NCI-H2171 (cell line): Measurements from ENCODE around the gene RWDD4.
A peak's percentile ranks its signal among the peaks of the same experiment; 100 is the strongest.

ENCODE experiments used
- DNase-seq: peaks from one replicate; lab custom pipeline; 2025; lab: John Stamatoyannopoulos, UW

RWDD4 gene

DNA sequence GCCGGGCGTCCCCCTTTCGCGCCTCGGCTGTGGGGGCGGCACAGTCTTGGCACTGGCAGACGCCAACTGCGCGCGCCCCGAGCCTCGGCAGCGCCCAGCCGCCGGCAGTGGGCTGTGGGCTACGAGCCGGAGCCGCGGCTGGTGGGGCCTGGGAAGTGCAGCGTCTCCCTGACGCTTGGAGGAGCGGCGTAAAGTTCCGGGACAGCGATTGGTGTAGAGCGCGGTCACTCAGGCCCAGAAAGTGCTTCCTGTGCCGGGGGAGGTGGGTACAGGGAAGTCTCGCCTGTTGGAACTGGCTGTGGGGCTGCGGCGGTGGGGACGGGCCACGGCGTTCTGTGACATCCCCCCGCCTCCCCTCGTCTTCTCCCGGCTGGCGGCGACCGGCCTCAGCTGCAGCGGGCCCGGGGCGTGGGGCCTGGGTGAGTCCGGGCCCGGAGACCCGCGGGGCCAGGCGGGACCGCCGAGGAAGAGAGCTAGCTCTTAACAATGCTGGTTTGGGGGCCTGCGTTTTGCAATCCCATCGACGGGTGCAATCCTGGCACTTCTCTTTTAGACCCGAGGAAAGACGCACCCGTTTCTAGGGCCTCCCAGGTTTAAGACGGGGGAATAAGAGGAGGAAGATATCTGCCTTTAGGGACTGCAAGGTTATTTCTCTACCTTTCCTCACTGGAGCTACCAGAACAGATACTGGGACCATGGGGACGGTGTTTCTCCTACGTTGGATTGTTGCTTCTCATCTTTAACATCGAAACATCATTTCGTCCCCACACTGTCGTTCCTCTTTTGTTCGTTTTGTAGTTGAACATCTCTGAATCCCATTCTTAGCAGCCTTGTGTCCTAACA, at the start of gene RWDD4, which contains the start of gene TRAPPC11:
Gene RWDD4, minus strand, starts transcription at position 157 of the 843 bp plus-strand sequence. CDS start 233 bp downstream, outside the sequence.
Gene TRAPPC11, plus strand, starts transcription at position 265 of the 843 bp plus-strand sequence. CDS start 4,575 bp downstream, outside the sequence.
- peak; percentile 71 for DNase-seq

DNA sequence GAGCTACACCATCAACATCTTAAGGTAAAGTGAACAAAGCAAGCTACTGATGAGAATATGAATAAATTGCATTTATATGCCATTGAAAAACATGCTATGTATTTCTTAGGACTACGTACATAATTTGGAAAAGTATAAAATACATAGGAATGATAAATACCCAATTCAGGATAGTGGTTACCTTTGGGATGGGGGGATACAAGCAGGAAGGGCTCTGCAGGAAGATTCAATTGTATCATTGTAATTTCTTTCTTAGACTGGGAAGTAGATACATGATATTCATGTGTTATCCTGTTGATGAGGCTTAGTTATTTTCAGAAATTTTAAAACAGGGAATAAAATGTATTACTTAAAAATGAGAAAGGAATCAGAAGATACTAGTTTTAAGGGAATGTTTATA, 43.5 kb upstream of the RWDD4 start:
- DNase-seq: no peak

DNA sequence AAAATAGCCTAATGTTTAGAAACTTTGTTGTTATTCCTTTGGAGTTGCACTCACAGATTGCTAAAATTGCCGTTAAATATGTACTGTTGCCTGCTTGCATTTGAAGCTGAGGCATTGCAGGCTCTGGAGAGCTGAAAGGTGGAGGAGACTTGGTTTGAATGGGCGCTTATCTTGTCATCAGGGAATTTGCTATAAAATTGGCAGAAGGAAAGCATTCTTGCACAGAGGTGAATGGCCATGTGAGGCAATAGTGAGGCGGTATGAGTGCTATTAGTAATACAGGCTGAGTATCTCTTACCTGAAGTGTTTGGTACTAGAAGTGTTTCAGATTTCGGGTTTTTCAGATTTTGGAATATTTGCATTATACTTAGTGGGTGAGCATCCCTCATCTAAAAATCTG, 41.4 kb upstream of the RWDD4 start:
- no peak for DNase-seq

GRCh38 chr4:183698909-183699308, 39.9 kb upstream of the RWDD4 start:
- no peak for DNase-seq

- DNase-seq: no peak
Measured at GRCh38 chr4:183691897-183692296, 32.9 kb upstream of the RWDD4 start.

GRCh38 chr4:183691006-183691405, 32.0 kb upstream of the RWDD4 start:
- no peak for DNase-seq

GRCh38 chr4:183688216-183688615, 29.2 kb upstream of the RWDD4 start:
- no peak for DNase-seq

- no peak for DNase-seq
Measured at GRCh38 chr4:183686461-183686860, 27.5 kb upstream of the RWDD4 start.

DNA sequence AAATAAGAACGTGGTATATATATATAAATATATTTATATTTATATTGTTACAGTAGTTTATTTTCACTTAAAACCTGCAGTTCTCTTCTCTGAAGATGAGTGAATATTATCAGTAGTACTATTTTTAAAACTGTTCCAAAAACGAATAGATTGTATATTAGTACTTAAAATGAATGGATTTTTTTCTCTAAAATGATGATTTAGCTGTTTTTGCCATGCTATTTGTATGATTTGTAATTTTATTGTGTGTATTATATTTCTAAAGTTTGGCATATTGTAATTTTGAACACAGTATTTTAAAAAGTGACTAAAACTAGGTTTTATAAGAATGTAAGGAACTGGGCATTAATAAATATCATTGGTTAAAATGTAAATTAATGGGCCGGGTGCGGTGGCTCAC, 22.1 kb upstream of the RWDD4 start:
- no peak for DNase-seq

DNA sequence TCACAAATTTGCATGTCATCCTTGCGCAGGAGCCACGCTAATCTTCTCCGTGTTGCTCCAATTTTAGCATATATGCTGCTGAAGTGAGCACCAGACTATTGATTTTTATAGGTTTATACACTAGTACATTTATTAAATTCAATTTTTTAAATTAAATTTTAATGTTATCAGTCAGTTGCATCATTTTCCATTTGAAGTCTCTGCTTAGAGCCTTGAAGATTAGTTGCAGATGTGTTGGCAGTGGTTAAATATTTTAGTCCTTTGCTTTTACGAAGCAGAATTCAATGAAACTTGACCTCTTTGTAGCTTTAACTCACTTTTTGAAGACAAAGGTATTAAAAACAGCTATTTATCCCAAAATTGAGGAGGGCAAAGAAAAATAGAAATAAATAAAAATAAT, 16.6 kb upstream of the RWDD4 start:
- DNase-seq: no peak

GRCh38 chr4:183674153-183674552, 15.2 kb upstream of the RWDD4 start:
- DNase-seq: no peak

DNA sequence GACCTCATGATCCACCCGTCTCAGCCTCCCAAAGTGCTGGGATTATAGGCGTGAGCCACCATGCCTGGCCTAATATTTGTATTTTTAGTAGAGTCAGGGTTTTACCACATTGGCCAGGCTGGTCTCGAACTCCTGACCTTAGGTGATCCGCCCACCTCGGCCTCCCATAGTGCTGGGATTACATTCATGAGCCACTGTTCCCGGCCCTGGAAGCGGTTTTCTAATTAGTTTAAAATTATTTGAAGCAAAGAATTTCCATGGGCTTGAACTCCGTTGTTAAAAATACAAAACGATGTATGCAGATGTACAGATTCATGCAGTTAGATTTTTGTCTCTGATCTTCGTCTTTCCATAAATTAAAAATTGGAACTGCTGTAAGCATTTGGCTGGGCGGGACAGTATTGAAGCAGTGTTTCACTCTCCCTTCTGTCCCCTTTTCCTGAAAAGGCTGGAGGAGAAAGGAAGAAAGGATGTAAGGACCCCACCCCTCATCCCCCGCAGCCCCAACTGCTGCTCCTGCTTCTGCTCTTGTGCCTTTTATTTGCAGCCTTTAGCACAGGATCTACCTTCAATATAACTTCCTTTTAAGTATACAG, 12.1 kb upstream of the RWDD4 start:
- no peak for DNase-seq

- no peak for DNase-seq
Measured at GRCh38 chr4:183670251-183670650, 11.3 kb upstream of the RWDD4 start.

- DNase-seq: no peak
Measured at GRCh38 chr4:183666088-183666487, 7.1 kb upstream of the RWDD4 start.

DNA sequence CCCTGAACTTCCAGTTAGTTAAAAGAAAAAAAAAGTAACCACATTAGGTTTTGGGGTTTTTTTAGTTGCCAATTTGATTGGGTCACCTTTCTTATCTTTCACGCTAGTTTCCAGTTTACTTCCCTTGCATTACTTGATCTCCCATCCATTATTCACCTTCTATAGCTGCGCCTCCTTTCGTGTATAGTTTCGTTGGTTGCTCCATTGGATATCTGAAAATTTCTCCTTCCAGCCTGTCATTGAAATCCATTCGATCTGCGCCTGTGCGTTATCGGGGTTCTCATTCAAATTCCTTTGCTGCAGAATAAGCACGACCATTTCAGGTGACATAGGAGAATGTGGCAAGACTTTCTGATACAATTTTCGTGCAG, 872 bp upstream of the RWDD4 start:
- DNase-seq: no peak

DNA sequence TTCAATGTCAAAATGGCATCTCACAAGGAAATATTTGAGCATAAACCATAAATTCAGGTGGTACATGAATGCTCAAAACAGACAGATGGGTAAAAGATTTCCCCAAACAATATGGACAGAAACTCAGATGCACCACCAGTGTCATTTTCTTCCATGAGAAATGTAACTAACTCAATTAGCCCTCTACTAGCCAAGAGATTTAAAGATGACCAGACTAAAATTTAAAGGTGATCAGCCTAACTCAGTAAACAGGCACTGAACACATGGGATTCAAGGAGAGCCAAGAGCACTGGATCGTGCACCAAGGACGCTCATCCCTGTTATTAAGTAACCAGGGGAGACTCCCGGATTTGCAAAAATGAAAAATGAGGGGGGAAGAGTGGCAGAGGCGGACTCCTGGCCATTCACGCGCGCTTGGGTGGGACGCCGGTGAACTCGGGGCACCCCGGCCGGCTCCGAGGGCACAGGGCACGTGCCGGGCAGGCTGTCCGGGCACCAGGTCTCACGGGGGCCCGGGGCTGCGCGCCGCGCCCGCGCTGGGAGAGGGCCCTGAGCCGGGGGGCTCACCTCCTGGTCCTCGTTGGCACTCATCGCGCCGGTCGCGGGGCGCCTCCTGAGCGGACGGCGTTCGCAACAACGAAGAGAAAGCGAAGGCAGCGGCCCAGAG, 490 bp downstream of the RWDD4 start:
- no peak for DNase-seq

- DNase-seq: no peak
Measured at GRCh38 chr4:183657564-183657963, 1.4 kb downstream of the RWDD4 start.

- no peak for DNase-seq
Measured at GRCh38 chr4:183645326-183645725, 13.7 kb downstream of the RWDD4 start.

DNA sequence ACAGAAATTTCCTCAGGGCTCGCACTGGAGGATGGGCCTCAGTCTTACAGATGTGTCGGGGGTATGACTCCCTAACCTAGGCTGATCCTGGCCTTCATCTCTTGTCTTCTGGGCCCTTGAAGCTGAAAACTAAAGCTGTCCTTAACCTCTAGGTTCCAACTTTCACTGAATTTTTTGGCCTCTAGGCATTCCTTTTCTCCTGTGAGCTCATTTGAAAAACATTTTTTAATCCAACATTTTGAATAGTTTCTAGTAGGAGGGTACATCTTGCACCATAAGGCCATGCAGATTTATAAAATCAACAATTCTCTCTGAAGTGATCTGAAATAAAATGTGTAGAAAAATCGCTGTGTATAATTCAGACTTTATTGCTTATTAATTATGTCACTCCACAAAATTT, 19.7 kb downstream of the RWDD4 start:
- DNase-seq: no peak

- no peak for DNase-seq
Measured at GRCh38 chr4:183638436-183638835, 20.5 kb downstream of the RWDD4 start.

GRCh38 chr4:183637461-183637860, 21.5 kb downstream of the RWDD4 start:
- no peak for DNase-seq

GRCh38 chr4:183636923-183637322, 22.1 kb downstream of the RWDD4 start:
- no peak for DNase-seq

DNA sequence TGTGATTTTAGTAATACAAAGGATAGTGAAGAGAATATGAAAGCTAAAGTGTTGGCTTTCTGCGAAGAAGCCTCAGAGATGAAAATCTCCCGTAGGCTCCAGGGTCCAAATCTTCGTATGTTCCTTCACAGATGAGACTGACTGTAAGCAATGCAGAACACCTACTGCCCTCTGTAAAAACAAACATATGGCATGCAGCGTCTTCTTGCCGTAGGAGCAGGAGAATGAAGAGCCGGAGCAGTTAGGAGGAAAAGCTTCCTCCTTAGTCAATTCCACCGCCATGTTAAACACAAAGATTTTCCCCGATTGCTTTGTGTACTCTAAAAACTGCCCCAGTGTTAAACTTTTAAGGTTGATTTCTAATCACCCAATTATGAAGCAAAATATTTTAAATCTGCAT, 22.5 kb downstream of the RWDD4 start:
- DNase-seq: no peak
